SK-N-SH (cell line): ENCODE results near the gene PPP2R5D. TPM values are rescaled to one million over a fixed set of nuclear protein-coding genes. Genes with fewer than 3 reads are reported as not detected.

Experiments used
- CTCF ChIA-PET: fragments of 300-600, 350-600 bp; formaldehyde crosslinking; extraction: SDS; loops from one replicate; lab custom pipeline; 2021; lab: Yijun Ruan, JAX
- POLR2A ChIA-PET: fragments of 350-600 bp; sonication (Branson Sonifier 250); formaldehyde crosslinking; extraction: SDS; loops from one replicate; lab custom pipeline; 2020; ENCODE audit warnings: antibody characterized with exemption, inconsistent platforms; lab: Yijun Ruan, JAX
- DNase-seq: peaks from one replicate; pipeline ENCODE4 v3.0.0; 2012
- H2AFZ ChIP-seq: fragments of 200-600 bp; sonication (generic); 2 replicates; pipeline ENCODE4 v1.8.1; 2016; ENCODE audit warnings: antibody characterized with exemption, mild to moderate bottlenecking, low read depth
- H3F3A ChIP-seq: fragments of 200-600 bp; sonication (generic); replicated peaks from 2 replicates; pipeline ENCODE3; 2016; ENCODE audit warnings: antibody characterized with exemption, mild to moderate bottlenecking; ENCODE audit not compliant: insufficient read depth
- H3K27ac ChIP-seq, 2 experiments: fragments of 200-500 bp in 1 of 2; fragments of 200-600 bp in 1 of 2; sonication (Bioruptor generic) in 1 of 2; sonication (generic), shearing (Covaris generic) in 1 of 2; 2 replicates each; pipeline versions ENCODE4 v1.5.1 to v1.6.1; 2014 to 2016; ENCODE audit warnings: low read depth in 2 of 2, inconsistent platforms in 1 of 2, low read length in 1 of 2, mild to moderate bottlenecking in 1 of 2, mixed read lengths in 1 of 2
- H3K27me3 ChIP-seq: fragments of 200-600 bp; sonication (generic), shearing (Covaris generic); 2 replicates; pipeline ENCODE4 v1.6.1; 2016; ENCODE audit warnings: mixed run types; ENCODE audit not compliant: insufficient read depth
- H3K36me3 ChIP-seq, 2 experiments: fragments of 200-500 bp in 1 of 2; fragments of 200-600 bp in 1 of 2; sonication (Bioruptor generic) in 1 of 2; sonication (generic) in 1 of 2; replicated peaks in 1 of 2; 2 replicates each; pipeline versions ENCODE3 to v1.5.1; 2014 to 2016; ENCODE audit warnings: low read length in 1 of 2, mild to moderate bottlenecking in 1 of 2; ENCODE audit not compliant: insufficient read depth in 2 of 2, control insufficient read depth in 1 of 2
- H3K4me1 ChIP-seq, 2 experiments: fragments of 200-500 bp in 1 of 2; fragments of 200-600 bp in 1 of 2; sonication (Bioruptor generic) in 1 of 2; sonication (generic), shearing (Covaris generic) in 1 of 2; 2 replicates each; pipeline versions ENCODE4 v1.5.1 to v1.6.1; 2014 to 2016; ENCODE audit warnings: low read depth in 1 of 2, low read length in 1 of 2, mixed run types in 1 of 2; ENCODE audit not compliant: insufficient read depth in 2 of 2, control insufficient read depth in 1 of 2
- H3K4me2 ChIP-seq: fragments of 200-600 bp; sonication (generic), shearing (Covaris generic); 2 replicates; pipeline ENCODE4 v1.6.1; 2017; ENCODE audit warnings: mixed run types
- H3K4me3 ChIP-seq, 2 experiments: fragments of 200-500 bp in 1 of 2; fragments of 200-600 bp in 1 of 2; sonication (Bioruptor generic) in 1 of 2; sonication (generic), shearing (Covaris generic) in 1 of 2; 2 replicates each; pipeline versions ENCODE4 v1.5.1 to v1.8.1; 2014 to 2016; ENCODE audit warnings: low read depth in 2 of 2, inconsistent platforms in 1 of 2, low read length in 1 of 2, mild to moderate bottlenecking in 1 of 2, mixed read lengths in 1 of 2, moderate library complexity in 1 of 2
- H3K79me2 ChIP-seq: fragments of 200-600 bp; sonication (generic); 2 replicates; pipeline ENCODE4 v1.8.1; 2017; ENCODE audit warnings: mild to moderate bottlenecking; ENCODE audit not compliant: insufficient read depth
- H3K9ac ChIP-seq: fragments of 200-600 bp; sonication (generic); 2 replicates; pipeline ENCODE4 v1.6.1; 2017; ENCODE audit warnings: mixed run types
- H3K9me2 ChIP-seq: fragments of 200-600 bp; sonication (generic); 2 replicates; pipeline ENCODE4 v1.6.1; 2017; ENCODE audit warnings: mixed run types
- H3K9me3 ChIP-seq: fragments of 200-600 bp; sonication (generic); 2 replicates; pipeline ENCODE4 v1.6.1; 2017; ENCODE audit warnings: mixed run types, mild to moderate bottlenecking, moderate library complexity
- H4K20me1 ChIP-seq: fragments of 200-600 bp; sonication (generic); 2 replicates; pipeline ENCODE4 v1.6.1; 2017; ENCODE audit warnings: mild to moderate bottlenecking, mixed run types; ENCODE audit not compliant: insufficient read depth
- CHD2 ChIP-seq: fragments of 150-350 bp; IDR thresholded peaks from 2 replicates; pipeline ENCODE4 v1.6.1; 2018; ENCODE audit warnings: low read length; ENCODE audit not compliant: partially characterized antibody
- EP300 ChIP-seq, 2 experiments: IDR thresholded peaks; 2 replicates each; pipeline versions ENCODE4 v1.4.0 to v1.6.1; 2012; ENCODE audit warnings: borderline replicate concordance in 1 of 2, low read depth in 1 of 2, low read length in 1 of 2
- FOSL2 ChIP-seq: IDR thresholded peaks from 2 replicates; pipeline ENCODE4 v1.4.0; 2012; ENCODE audit warnings: low read depth, mild to moderate bottlenecking, moderate library complexity, borderline replicate concordance
- GABPA ChIP-seq: IDR thresholded peaks from 2 replicates; pipeline ENCODE4 v1.4.0; 2012; ENCODE audit warnings: low read depth, mild to moderate bottlenecking
- IRF3 ChIP-seq: fragments of 150-350 bp; IDR thresholded peaks from 2 replicates; pipeline ENCODE4 v1.6.1; 2016; ENCODE audit warnings: mild to moderate bottlenecking, low read depth, low read length
- JUND ChIP-seq: IDR thresholded peaks from 2 replicates; pipeline ENCODE4 v1.4.0; 2012
- MAX ChIP-seq: IDR thresholded peaks from 2 replicates; pipeline ENCODE4 v1.4.0; 2012; ENCODE audit warnings: low read depth
- MXI1 ChIP-seq: IDR thresholded peaks from 2 replicates; pipeline ENCODE4 v1.6.1; 2012; ENCODE audit warnings: mild to moderate bottlenecking, low read depth, low read length, improper control_type of control experiment
- NRF1 ChIP-seq: IDR thresholded peaks from 2 replicates; pipeline ENCODE4 v1.6.1; 2012; ENCODE audit warnings: low read depth, mild to moderate bottlenecking, low read length
- PBX3 ChIP-seq: IDR thresholded peaks from 2 replicates; pipeline ENCODE4; 2012
- POLR2AphosphoS5 ChIP-seq: IDR thresholded peaks from 2 replicates; pipeline ENCODE4 v1.6.1; 2012; ENCODE audit warnings: low read depth, low read length
- RCOR1 ChIP-seq: fragments of 150-350 bp; IDR thresholded peaks from 2 replicates; pipeline ENCODE4 v1.6.1; 2017; ENCODE audit warnings: antibody characterized with exemption, low read length
- REST ChIP-seq: IDR thresholded peaks from 2 replicates; pipeline ENCODE4 v1.6.1; 2012; ENCODE audit warnings: mild to moderate bottlenecking, low read depth, low read length, moderate library complexity
- RFX5 ChIP-seq: IDR thresholded peaks from 2 replicates; pipeline ENCODE4 v1.6.1; 2012; ENCODE audit warnings: mild to moderate bottlenecking, improper control_type of control experiment, low read length
- SIN3A ChIP-seq: IDR thresholded peaks from 2 replicates; pipeline ENCODE4 v1.6.1; 2012; ENCODE audit warnings: low read depth, mild to moderate bottlenecking, low read length, moderate library complexity, borderline replicate concordance
- TAF1 ChIP-seq: IDR thresholded peaks from 2 replicates; pipeline ENCODE4 v1.6.1; 2012; ENCODE audit warnings: low read depth, mild to moderate bottlenecking, low read length, moderate library complexity, borderline replicate concordance
- TCF12 ChIP-seq: IDR thresholded peaks from 2 replicates; pipeline ENCODE4 v1.4.0; 2012
- TEAD4 ChIP-seq: IDR thresholded peaks from 2 replicates; pipeline ENCODE4 v1.4.0; 2012; ENCODE audit warnings: mild to moderate bottlenecking, borderline replicate concordance; ENCODE audit not compliant: insufficient read depth
- ZBTB33 ChIP-seq: IDR thresholded peaks from 2 replicates; pipeline ENCODE4 v1.4.0; 2012; ENCODE audit warnings: low read depth, borderline replicate concordance
- WGBS: methylation state at CpG from one replicate; pipeline ENCODE4 v1.1.6; 2017; ENCODE audit warnings: low lambda C conversion rate; 5-methylcytosine and 5-hydroxymethylcytosine counted together
- polyA plus RNA-seq, 3 experiments: library from polyadenylated mRNA; depleted of rRNA; stranded (reverse); fragments of >200 nt; gene quantifications; 2 replicates each; pipeline ENCODE4 v1.2.3, GENCODE V29; 2012

The PPP2R5D gene
- polyA plus RNA-seq (2012; rRNA removed) = 37.6 and 38.6 TPM in 2 replicates
- polyA plus RNA-seq (2012; cell fraction: cytosol; rRNA removed) = 31.0 and 31.8 TPM in 2 replicates
- 58.5 and 70.9 TPM in 2 replicates for polyA plus RNA-seq (2012; cell fraction: nucleus; rRNA removed)

GRCh38 chr6:42984001-42984923 is at the start of gene PPP2R5D:
Gene PPP2R5D, plus strand, starts transcription at chr6:42984570. Its CDS starts 108 bp downstream, at chr6:42984678.
- DNase-seq = peak; percentile 94
- no peaks in the 10 kb centered on the region for H3K9me2 ChIP-seq
- CTCF ChIA-PET = interaction anchor here (0.9 to 1.7 kb wide), 6 partner anchors 19 to 160 kb away, joined by 3 to 4 read pairs (median 4); no protein-coding TSS in a partner anchor
- peaks cover 20 to 24% of the 10 kb centered on the region in 2 experiments; a peak in 3 of 4 replicates for H3K4me1 ChIP-seq
- peak within 1 kb of the TSS; percentile 66 to 93 for H3K27ac ChIP-seq
- H2AFZ ChIP-seq = peak within 1 kb of the TSS; percentile 81
- H3K9ac ChIP-seq = peak within 1 kb of the TSS; percentile 79
- H3K9me3 ChIP-seq = no peaks in the 10 kb centered on the region
- H3K36me3 ChIP-seq = peaks cover 3 to 5% of the 10 kb centered on the region in 2 experiments
- POLR2A ChIA-PET = interaction anchor here (0.5 to 1.8 kb wide), 17 partner anchors 9 to 731 kb away, joined by 3 to 14 read pairs (median 3); partner anchors contain the start of genes CNPY3, CUL7, KLHDC3 and MEA1
- no peaks in the 10 kb centered on the region for H4K20me1 ChIP-seq
- peak within 1 kb of the TSS; percentile 90 for H3K4me2 ChIP-seq
- H3F3A ChIP-seq = peaks cover 7% of the 10 kb centered on the region
- WGBS = 2% methylated on average over 30 of the region's 59 CpGs
- TF ChIP-seq MXI1 (0 out of 2 replicates have a peak, but pooled peaks have one; percentile 9), FOSL2 (no peak), NRF1 (peak; percentile 68), TAF1 (peak; percentile 85), ZBTB33 (no peak), TCF12 (no peak), MAX (0 out of 2 replicates have a peak, but pooled peaks have one; percentile 29), GABPA (no peak), IRF3 (peak; percentile 48), JUND (no peak), EP300 (IDR thresholded peaks at IDR 0.05; ENCODE audit: borderline replicate concordance in 1 of 2, low read depth in 1 of 2, low read length in 1 of 2) (no peak), RFX5 (peak; percentile 100), TEAD4 (no peak), CHD2 (peak; percentile 58), RCOR1 (no peak), SIN3A (0 out of 2 replicates have a peak, but pooled peaks have one; percentile 22), POLR2AphosphoS5 (peak; percentile 98), REST (0 out of 2 replicates have a peak, but pooled peaks have one; percentile 33), PBX3 (0 out of 2 replicates have a peak, but pooled peaks have one; percentile 2)
- peaks cover 37% of the 10 kb centered on the region for H3K79me2 ChIP-seq
- peak within 1 kb of the TSS; percentile 69 to 70 for H3K4me3 ChIP-seq
- no peaks in the 10 kb centered on the region for H3K27me3 ChIP-seq
